Left lung (tissue), 10 donors: Measurements from ENCODE around the gene HOXA6. TPM values are rescaled to one million over a fixed set of nuclear protein-coding genes. Genes with fewer than 3 reads are reported as not detected.

Experiments
- ATAC-seq: fragments of 200-7000 bp; cut with Tn5 transposase; one replicate; pipeline ENCODE4 v1.9.1; 2020; ENCODE audit warnings: moderate library complexity
- DNase-seq, 4 donors: peaks; one replicate each; pipeline ENCODE4 v3.0.0-alpha.2; 2013 to 2020
- H3K27ac ChIP-seq, 2 donors: fragments of 200-600 bp; sonication (generic) in 1 of 2; one replicate each; pipeline versions ENCODE4 v1.5.0 to v1.8.0; 2020 to 2021
- H3K27me3 ChIP-seq, 2 donors: fragments of 200-600 bp; sonication (generic) in 1 of 2; one replicate each; pipeline versions ENCODE4 v1.5.0 to v1.8.0; 2020 to 2021
- H3K36me3 ChIP-seq, 2 donors: fragments of 200-600 bp; sonication (generic) in 1 of 2; one replicate each; pipeline versions ENCODE4 v1.5.0 to v1.8.0; 2020 to 2021
- H3K4me1 ChIP-seq, 2 donors: fragments of 200-600 bp; one replicate each; pipeline ENCODE4 v1.8.0; 2021
- H3K4me3 ChIP-seq, 2 donors: fragments of 200-600 bp; sonication (generic) in 1 of 2; one replicate each; pipeline versions ENCODE4 v1.5.0 to v1.8.0; 2020 to 2021; ENCODE audit warnings: mild to moderate bottlenecking in 1 of 2
- H3K9me3 ChIP-seq, 2 donors: fragments of 200-600 bp; sonication (generic) in 1 of 2; one replicate each; pipeline versions ENCODE4 v1.5.0 to v1.8.0; 2020 to 2021
- intact Hi-C, 2 donors: fragments of 100-400 bp; cut with DNase I; formaldehyde crosslinking; loops; one replicate each; pipeline versions ENCODE4 v1.11.2 to v1.14.2; 2022
- polyA plus RNA-seq, 6 donors: library from polyadenylated mRNA; unstranded; fragments of 120-200 nt; gene quantifications; one replicate each; pipeline ENCODE4 v1.2.1, GENCODE V29; 2013; ENCODE audit not compliant: insufficient read length in 6 of 6
- total RNA-seq, 2 donors: library from RNA; stranded (reverse); fragmentation: NEBNext Ultra II Directional; extraction: Animal tissue kit (Norgen Biotek cat#: 25700); gene quantifications; one replicate each; pipeline ENCODE4 v1.2.1, GENCODE V29; 2021
- TF ChIP-seq, protein P1 (sequence below), 2 donors: fragments of 200-600 bp; sonication (generic) in 1 of 2; IDR thresholded peaks; one replicate each; pipeline versions ENCODE4 v1.5.0 to v1.8.0; 2021; ENCODE audit warnings: antibody characterized with exemption in 2 of 2
- donor health status: DM: no; HTN: yes; CAD: no.
- donor health status: DM: no; HTN: no; CAD: no.

The HOXA6 gene
- total and polyA plus RNA-seq, 8 donors = 3.5 to 16.2 (median 14.2) TPM

DNA sequence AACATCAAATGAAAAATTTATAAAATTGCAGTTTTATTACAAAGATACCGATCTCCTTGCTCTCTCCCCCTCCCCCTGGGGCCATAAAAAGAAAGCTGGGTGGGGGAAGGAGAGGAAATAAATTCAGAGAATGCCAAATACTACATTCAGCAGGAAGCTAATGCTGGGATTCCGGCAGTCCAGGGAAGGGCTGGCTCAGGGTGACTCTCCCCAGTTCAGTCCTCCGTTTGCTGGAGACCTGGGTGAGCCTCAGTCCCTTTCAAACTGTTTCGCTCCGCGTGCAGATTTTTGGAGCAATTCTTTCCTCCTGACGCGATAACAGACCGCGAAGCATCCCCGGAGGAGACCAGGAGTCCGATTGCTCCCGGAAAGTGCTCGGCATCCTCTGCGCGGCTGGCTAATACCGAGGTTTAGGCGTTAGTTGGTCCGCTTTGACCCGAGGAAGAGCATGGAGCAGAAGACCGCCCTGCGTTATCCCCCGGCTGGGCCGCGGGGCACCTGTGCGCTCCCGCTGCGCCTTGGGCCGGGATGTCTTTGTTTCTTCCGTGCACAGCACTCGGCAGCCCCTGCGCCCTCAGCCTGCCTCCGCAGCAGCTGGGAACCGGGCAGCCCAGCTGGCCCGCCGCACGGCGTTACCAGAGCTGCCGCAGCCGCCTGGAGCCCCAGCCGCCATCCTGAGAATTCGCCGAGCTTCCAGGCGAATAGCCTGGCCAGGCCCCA is 41.2 kb downstream of the HOXA6 start:
- ATAC-seq (no peak), DNase-seq (peak in 3 of 4 donors; percentile 36 to 77 (median 66))
- Histone ChIP-seq H3K27me3 (peaks cover 32 to 91% of the 10 kb centered on the region in 2 donors), H3K4me3 (peak overlapping the region; percentile 7 to 22), H3K4me1 (peaks cover 10 to 37% of the 10 kb centered on the region in 2 donors), H3K36me3 (no peaks in the 10 kb centered on the region), H3K27ac (peak overlapping the region; percentile 82 to 90), H3K9me3 (no peaks in the 10 kb centered on the region)
- TF ChIP-seq, protein P1, sequence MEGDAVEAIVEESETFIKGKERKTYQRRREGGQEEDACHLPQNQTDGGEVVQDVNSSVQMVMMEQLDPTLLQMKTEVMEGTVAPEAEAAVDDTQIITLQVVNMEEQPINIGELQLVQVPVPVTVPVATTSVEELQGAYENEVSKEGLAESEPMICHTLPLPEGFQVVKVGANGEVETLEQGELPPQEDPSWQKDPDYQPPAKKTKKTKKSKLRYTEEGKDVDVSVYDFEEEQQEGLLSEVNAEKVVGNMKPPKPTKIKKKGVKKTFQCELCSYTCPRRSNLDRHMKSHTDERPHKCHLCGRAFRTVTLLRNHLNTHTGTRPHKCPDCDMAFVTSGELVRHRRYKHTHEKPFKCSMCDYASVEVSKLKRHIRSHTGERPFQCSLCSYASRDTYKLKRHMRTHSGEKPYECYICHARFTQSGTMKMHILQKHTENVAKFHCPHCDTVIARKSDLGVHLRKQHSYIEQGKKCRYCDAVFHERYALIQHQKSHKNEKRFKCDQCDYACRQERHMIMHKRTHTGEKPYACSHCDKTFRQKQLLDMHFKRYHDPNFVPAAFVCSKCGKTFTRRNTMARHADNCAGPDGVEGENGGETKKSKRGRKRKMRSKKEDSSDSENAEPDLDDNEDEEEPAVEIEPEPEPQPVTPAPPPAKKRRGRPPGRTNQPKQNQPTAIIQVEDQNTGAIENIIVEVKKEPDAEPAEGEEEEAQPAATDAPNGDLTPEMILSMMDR (IDR thresholded peaks at IDR 0.05) = no peak
- intact Hi-C loops = no loop called here

DNA sequence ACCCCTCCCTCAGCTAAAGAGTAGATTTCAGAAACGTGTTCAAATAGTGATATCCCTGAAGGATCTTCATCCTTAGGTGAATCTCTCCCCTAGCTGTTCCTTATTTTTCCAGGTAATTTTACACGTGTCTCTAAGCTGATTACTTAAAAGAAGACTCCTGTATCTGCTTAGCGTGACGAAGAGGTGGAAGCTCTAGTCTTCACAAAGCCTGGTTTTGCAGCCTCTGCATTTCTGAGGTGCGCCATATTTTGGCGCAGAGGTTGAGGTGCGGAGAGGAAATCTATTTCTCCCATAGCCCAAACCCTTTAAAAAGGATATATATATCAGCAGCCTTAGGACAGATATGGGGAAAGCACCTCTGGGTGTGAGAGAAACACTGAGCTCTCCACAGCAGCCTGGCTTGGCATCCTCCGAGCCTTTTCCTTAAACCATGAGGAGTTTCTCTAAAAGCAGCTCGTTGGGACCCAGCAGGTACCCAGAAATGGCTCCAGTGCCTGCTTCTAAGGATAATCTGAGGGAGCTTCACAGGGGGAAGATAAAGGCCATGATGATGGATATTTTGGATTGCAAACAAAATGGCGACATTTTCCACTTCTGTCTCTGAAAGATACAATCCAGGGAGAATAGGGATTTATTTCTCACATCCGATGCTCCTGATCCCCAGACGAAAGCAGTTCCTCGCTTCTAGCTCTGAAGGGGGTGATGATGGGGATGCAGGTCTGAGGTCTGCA is 42.1 kb downstream of the HOXA6 start:
- TF ChIP-seq, protein P1 (IDR thresholded peaks at IDR 0.05) = no peak
- Histone ChIP-seq H3K9me3 (no peaks in the 10 kb centered on the region), H3K27me3 (peaks cover 32 to 92% of the 10 kb centered on the region in 2 donors), H3K4me1 (peaks cover 10 to 39% of the 10 kb centered on the region in 2 donors), H3K4me3 (no peak overlapping the region), H3K27ac (peak overlapping the region; percentile 82 to 90), H3K36me3 (peaks cover 0 to 5% of the 10 kb centered on the region in 2 donors)
- DNase-seq = peak in 2 of 4 donors; percentile 30 to 44
- no peak for ATAC-seq
- intact Hi-C loops = no loop called here

DNA sequence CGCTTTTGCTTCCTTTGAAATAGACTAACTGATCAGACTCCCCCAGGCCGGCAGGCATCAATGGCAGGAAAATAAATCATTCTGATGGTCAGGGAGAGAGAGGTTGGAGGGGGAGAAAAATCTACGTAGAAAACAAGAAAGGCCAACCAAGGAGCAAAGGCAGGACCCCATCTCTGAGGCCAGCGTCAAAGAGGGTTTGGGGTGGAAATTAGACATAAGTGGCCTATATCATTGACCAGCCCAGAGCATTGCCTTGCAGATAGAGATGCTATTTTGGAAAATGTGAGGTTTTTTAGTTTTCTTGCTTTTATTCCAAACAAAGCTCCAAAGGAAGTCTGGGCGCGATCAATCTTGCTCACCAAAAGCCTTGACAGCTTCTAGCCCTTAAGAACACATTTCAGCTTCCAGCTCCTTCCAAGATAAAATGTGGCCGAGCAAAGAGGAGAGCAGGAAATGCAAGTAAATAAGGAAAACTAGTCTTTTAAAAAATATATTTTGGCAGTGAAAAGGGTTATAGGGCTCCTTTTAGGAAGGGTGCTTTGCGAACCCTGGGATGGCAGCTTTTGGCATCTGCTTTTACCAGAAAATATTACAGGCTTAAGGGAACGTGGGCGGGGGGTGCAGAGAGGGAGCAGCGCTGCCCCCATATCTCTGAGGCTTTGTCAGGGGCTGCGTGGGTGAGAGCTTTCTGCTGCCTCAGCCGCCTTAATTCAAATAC is 43.1 kb downstream of the HOXA6 start:
- H3K27me3 ChIP-seq = peaks cover 32 to 94% of the 10 kb centered on the region in 2 donors
- intact Hi-C loops = no loop called here
- DNase-seq (peak in 2 of 4 donors; percentile 76 to 83), ATAC-seq (no peak)
- peaks cover 14 to 39% of the 10 kb centered on the region in 2 donors for H3K4me1 ChIP-seq
- no peak overlapping the region for H3K4me3 ChIP-seq
- TF ChIP-seq, protein P1 (IDR thresholded peaks at IDR 0.05) = no peak
- peaks cover 0 to 6% of the 10 kb centered on the region in 2 donors for H3K36me3 ChIP-seq
- H3K9me3 ChIP-seq = no peaks in the 10 kb centered on the region
- peak overlapping the region; percentile 70 to 90 for H3K27ac ChIP-seq

DNA sequence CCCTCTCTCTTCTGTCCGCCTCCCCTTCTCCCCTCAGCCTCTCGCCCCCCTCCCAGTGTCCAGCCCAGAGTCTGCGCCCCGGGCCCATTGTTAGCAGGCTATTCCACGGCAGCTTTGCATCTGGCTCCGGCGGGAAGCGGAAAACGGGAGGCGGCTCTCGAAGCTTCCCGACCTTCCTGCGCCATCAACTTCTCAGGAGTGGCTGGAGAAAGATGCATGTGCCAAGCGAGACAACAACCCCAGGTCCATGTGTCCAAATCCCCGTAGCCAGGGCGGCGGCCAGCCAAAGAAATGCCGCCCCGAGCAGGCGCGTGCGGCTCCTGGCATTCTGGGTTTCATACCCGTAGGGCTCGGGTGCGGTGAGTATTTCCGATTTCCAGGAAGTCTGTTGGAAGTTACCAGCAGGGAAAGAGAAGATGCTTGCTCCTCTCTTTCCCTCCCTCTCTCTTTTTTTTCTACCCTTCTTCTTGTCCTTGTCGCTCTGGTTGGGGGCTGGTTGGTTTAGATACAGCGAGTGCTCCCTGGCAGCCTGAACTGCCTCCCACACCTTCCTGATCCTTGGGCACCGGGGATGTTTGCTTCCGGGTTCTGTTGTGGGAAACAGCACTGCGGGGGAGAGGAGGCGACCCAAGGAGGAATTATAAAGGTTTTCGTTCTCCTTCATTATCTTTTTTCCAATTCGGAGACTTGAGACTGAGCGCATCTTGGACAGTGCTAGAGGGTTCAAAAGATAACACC is 43.9 kb downstream of the HOXA6 start:
- TF ChIP-seq, protein P1 (IDR thresholded peaks at IDR 0.05) = no peak
- ATAC-seq (no peak), DNase-seq (peak in 2 of 4 donors; percentile 49 to 77)
- intact Hi-C loops = no loop called here
- H3K27ac ChIP-seq = peak overlapping the region; percentile 70 to 90
- H3K36me3 ChIP-seq = peaks cover 0 to 6% of the 10 kb centered on the region in 2 donors
- H3K9me3 ChIP-seq = no peaks in the 10 kb centered on the region
- peak overlapping the region in 1 of 2 donors; percentile 33 for H3K4me3 ChIP-seq
- peaks cover 32 to 100% of the 10 kb centered on the region in 2 donors for H3K27me3 ChIP-seq
- peaks cover 14 to 42% of the 10 kb centered on the region in 2 donors for H3K4me1 ChIP-seq
